ENCODE results near the gene ZNF786. TPM values are rescaled to one million over a fixed set of nuclear protein-coding genes. Genes with fewer than 3 reads are reported as not detected.

Gene ZNF786
- total and polyA plus RNA-seq, 2 donors (not counting 1 experiment from before 2014, with no cell fraction given), result 1.8 to 4.6 TPM

DNA sequence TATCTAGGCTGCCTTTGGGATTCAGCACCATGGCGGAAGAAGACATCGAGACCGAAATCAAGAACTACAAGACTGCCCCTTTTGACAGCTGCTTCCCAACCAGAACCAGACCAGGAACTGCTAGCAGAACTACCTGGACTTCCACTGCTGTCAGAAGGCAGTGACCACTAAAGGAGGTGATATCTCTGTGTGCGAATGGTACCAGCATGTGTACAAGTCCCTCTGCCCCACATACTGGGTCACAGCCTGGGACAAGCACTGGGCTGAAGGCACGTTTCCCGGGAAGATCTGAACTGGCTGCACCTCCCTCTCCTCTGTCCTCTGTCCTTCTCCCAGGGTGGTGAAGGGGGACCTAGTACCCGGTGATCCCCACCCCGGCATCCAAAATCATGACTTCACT lies 36.6 kb downstream of the ZNF786 start:
- Histone ChIP-seq H3K9me3 (ENCODE audit: control insufficient read depth, insufficient read depth, low read depth, low read length) (no peaks in the 10 kb centered on the region), H3K4me1 (ENCODE audit: control insufficient read depth, extremely low read depth, insufficient read depth, low read length) (no peaks in the 10 kb centered on the region), H4K20me1 (ENCODE audit: control insufficient read depth, extremely low read depth, insufficient read depth, low read length) (no peaks in the 10 kb centered on the region), H3K27me3 (ENCODE audit: control insufficient read depth, insufficient read depth, low read length) (no peaks in the 10 kb centered on the region), H3K9ac (ENCODE audit: insufficient read depth, low read length) (no peak overlapping the region), H2AFZ (ENCODE audit: low read length) (no peak overlapping the region), H3K4me2 (ENCODE audit: extremely low read depth, insufficient read depth, low read length) (no peak overlapping the region), H3K27ac (ENCODE audit: insufficient read depth, low read length) (no peak overlapping the region), H3K36me3 (ENCODE audit: control insufficient read depth, insufficient read depth, low read length) (no peaks in the 10 kb centered on the region), H3K4me3 (replicated peaks in 1 of 4; ENCODE audit: control extremely low read depth in 1 of 4, insufficient read depth in 1 of 4, low read depth in 3 of 4, low read length in 4 of 4) (no peak overlapping the region), H3K79me2 (ENCODE audit: control insufficient read depth, insufficient read depth, low read length) (no peaks in the 10 kb centered on the region)
- TF ChIP-seq, protein P1, sequence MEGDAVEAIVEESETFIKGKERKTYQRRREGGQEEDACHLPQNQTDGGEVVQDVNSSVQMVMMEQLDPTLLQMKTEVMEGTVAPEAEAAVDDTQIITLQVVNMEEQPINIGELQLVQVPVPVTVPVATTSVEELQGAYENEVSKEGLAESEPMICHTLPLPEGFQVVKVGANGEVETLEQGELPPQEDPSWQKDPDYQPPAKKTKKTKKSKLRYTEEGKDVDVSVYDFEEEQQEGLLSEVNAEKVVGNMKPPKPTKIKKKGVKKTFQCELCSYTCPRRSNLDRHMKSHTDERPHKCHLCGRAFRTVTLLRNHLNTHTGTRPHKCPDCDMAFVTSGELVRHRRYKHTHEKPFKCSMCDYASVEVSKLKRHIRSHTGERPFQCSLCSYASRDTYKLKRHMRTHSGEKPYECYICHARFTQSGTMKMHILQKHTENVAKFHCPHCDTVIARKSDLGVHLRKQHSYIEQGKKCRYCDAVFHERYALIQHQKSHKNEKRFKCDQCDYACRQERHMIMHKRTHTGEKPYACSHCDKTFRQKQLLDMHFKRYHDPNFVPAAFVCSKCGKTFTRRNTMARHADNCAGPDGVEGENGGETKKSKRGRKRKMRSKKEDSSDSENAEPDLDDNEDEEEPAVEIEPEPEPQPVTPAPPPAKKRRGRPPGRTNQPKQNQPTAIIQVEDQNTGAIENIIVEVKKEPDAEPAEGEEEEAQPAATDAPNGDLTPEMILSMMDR (conservative IDR thresholded peaks at IDR 0.05 in 1 of 2, IDR thresholded peaks at IDR 0.05 in 1 of 2; ENCODE audit: low read depth in 1 of 2, low read length in 2 of 2), result no peak
- no peak for TF ChIP-seq EZH2 (IDR thresholded peaks at IDR 0.05; ENCODE audit: low read length, missing control alignments)
- DNase-seq (ENCODE audit: low read depth in 2 of 2), result no peak

- Histone ChIP-seq H3K9me3 (ENCODE audit: control insufficient read depth, insufficient read depth, low read depth, low read length) (no peaks in the 10 kb centered on the region), H2AFZ (ENCODE audit: low read length) (no peak overlapping the region), H3K79me2 (ENCODE audit: control insufficient read depth, insufficient read depth, low read length) (no peaks in the 10 kb centered on the region), H3K4me1 (ENCODE audit: control insufficient read depth, extremely low read depth, insufficient read depth, low read length) (no peaks in the 10 kb centered on the region), H3K27me3 (ENCODE audit: control insufficient read depth, insufficient read depth, low read length) (no peaks in the 10 kb centered on the region), H3K4me3 (replicated peaks in 1 of 4; ENCODE audit: control extremely low read depth in 1 of 4, insufficient read depth in 1 of 4, low read depth in 3 of 4, low read length in 4 of 4) (no peak overlapping the region), H4K20me1 (ENCODE audit: control insufficient read depth, extremely low read depth, insufficient read depth, low read length) (no peaks in the 10 kb centered on the region), H3K9ac (ENCODE audit: insufficient read depth, low read length) (no peak overlapping the region), H3K36me3 (ENCODE audit: control insufficient read depth, insufficient read depth, low read length) (no peaks in the 10 kb centered on the region), H3K27ac (ENCODE audit: insufficient read depth, low read length) (no peak overlapping the region), H3K4me2 (ENCODE audit: extremely low read depth, insufficient read depth, low read length) (no peak overlapping the region)
- TF ChIP-seq, protein P1 (conservative IDR thresholded peaks at IDR 0.05 in 1 of 2, IDR thresholded peaks at IDR 0.05 in 1 of 2; ENCODE audit: low read depth in 1 of 2, low read length in 2 of 2), result no peak
- TF ChIP-seq EZH2 (IDR thresholded peaks at IDR 0.05; ENCODE audit: low read length, missing control alignments), result no peak
- DNase-seq (ENCODE audit: low read depth in 2 of 2), result no peak
Measured at GRCh38 chr7:149053384-149053783, 37.1 kb downstream of the ZNF786 start.

DNA sequence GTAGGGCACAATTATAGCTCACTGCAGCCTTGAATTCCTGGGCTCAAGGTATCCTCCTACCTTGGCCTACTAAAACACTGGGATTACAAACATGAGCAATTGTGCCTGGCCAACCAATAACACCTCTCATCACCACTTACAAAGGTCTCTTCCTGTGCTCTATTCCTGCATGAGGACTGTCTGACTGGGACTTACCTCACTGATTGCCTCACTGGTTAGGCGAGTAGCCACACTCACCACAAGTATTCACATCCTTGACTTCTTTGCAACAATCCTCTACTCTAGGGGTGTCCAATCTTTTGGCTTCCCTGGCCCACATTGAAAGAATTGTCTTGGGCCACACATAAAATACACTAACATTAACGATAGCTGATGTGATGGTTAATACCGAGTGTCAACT lies 39.6 kb downstream of the ZNF786 start:
- peak in 1 of 2 donors; percentile 64 for DNase-seq (ENCODE audit: low read depth in 2 of 2)
- no peaks in the 10 kb centered on the region for H3K9me3 ChIP-seq (ENCODE audit: control insufficient read depth, insufficient read depth, low read depth, low read length)
- TF ChIP-seq EZH2 (IDR thresholded peaks at IDR 0.05; ENCODE audit: low read length, missing control alignments), result no peak
- TF ChIP-seq, protein P1 (conservative IDR thresholded peaks at IDR 0.05 in 1 of 2, IDR thresholded peaks at IDR 0.05 in 1 of 2; ENCODE audit: low read depth in 1 of 2, low read length in 2 of 2), result no peak
- no peaks in the 10 kb centered on the region for H3K27me3 ChIP-seq (ENCODE audit: control insufficient read depth, insufficient read depth, low read length)
- H3K36me3 ChIP-seq (ENCODE audit: control insufficient read depth, insufficient read depth, low read length), result no peaks in the 10 kb centered on the region
- H3K4me2 ChIP-seq (ENCODE audit: extremely low read depth, insufficient read depth, low read length), result no peak overlapping the region
- H3K79me2 ChIP-seq (ENCODE audit: control insufficient read depth, insufficient read depth, low read length), result no peaks in the 10 kb centered on the region
- H3K4me3 ChIP-seq (replicated peaks in 1 of 4; ENCODE audit: control extremely low read depth in 1 of 4, insufficient read depth in 1 of 4, low read depth in 3 of 4, low read length in 4 of 4), result no peak overlapping the region
- H3K27ac ChIP-seq (ENCODE audit: insufficient read depth, low read length), result no peak overlapping the region
- no peak overlapping the region for H2AFZ ChIP-seq (ENCODE audit: low read length)
- H4K20me1 ChIP-seq (ENCODE audit: control insufficient read depth, extremely low read depth, insufficient read depth, low read length), result no peaks in the 10 kb centered on the region
- H3K9ac ChIP-seq (ENCODE audit: insufficient read depth, low read length), result no peak overlapping the region
- H3K4me1 ChIP-seq (ENCODE audit: control insufficient read depth, extremely low read depth, insufficient read depth, low read length), result no peaks in the 10 kb centered on the region
